Natural killer cell treated with Interleukin-12 subunit alpha and Interleukin-12 subunit beta and Interleukin-15 and Interleukin-18, amount 100 ng/mL, for 72 hours (primary cell): ENCODE measurements around the gene NRGN. TPM values are rescaled to one million over a fixed set of nuclear protein-coding genes. Genes with fewer than 3 reads are reported as not detected.

ENCODE experiments used
- total RNA-seq, 2 donors: library from RNA; stranded (reverse); gene quantifications; one replicate each; pipeline ENCODE4 v1.2.3, GENCODE V29; 2022

Gene NRGN
- total RNA-seq, 2 donors from 2014 or later = 0.57 to 5.4 TPM

Other genes starting within 250 kb of the NRGN start
- gene OR8B12, start 196.3 kb upstream of the NRGN start, total RNA-seq = not detected
- not detected for gene OR8A1, start 169.9 kb upstream of the NRGN start, total RNA-seq
- not detected for gene PANX3, start 128.5 kb upstream of the NRGN start, total RNA-seq
- gene TBRG1, start 117.1 kb upstream of the NRGN start, total RNA-seq = 10 to 100 TPM; 38.2 to 47.7 TPM
- 1 to 10 TPM; 1.8 to 2.4 TPM for gene SIAE, start 66.2 kb upstream of the NRGN start, total RNA-seq
- 1 to 10 TPM; 1.1 to 1.8 TPM for gene SPA17, start 66.0 kb upstream of the NRGN start, total RNA-seq
- not detected for gene VSIG2, start 12.3 kb downstream of the NRGN start, total RNA-seq
- gene ESAM, start 22.3 kb downstream of the NRGN start, total RNA-seq = 1 to 10 TPM in 1 of 2 donors, under 1 TPM in 1; 0.17 to 1.4 TPM
- 10 to 100 TPM; 10.5 to 20.4 TPM for gene MSANTD2, start 60.5 kb downstream of the NRGN start, total RNA-seq
- gene ROBO3, start 125.5 kb downstream of the NRGN start, total RNA-seq = 1 to 10 TPM; 5.3 to 7.9 TPM
- not detected for gene ROBO4, start 157.9 kb downstream of the NRGN start, total RNA-seq
- not detected for gene HEPN1, start 179.3 kb downstream of the NRGN start, total RNA-seq
- gene HEPACAM, start 196.1 kb downstream of the NRGN start, total RNA-seq = not detected
- 1 to 10 TPM; 2.7 to 6.8 TPM for gene CCDC15, start 214.3 kb downstream of the NRGN start, total RNA-seq